ENCODE results near the gene SLC44A4. TPM values are rescaled to one million over a fixed set of nuclear protein-coding genes. Genes with fewer than 3 reads are reported as not detected.
A peak's percentile ranks its signal among the peaks of the same experiment; 100 is the strongest.

SLC44A4 gene
- total and polyA plus RNA-seq, 9 of the 15 experiments (the other 6 are each of a cell fraction or from before 2014, with no cell fraction given) = 7.9 to 18.6 (median 11.2) TPM

DNA sequence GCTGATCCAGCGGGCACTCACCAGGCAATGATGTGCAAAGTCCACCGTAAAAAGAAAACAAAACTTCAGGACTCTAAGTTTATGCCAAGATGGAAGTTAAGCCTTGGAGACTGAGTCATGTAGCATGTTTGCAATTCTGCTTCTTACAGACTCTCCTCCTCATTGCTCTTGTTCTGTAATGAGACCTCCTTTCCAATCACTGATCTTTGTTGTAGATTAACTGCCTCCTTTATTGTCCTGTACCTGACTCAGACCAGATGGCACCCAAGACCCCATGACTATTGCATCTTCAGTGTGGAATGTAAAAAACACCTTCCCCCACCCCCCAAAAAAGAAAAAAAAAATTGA, 27.3 kb downstream of the SLC44A4 start (continued):
- TF ChIP-seq BRCA1 (IDR thresholded peaks at IDR 0.05) = no peak
- 0 out of 2 replicates have a peak, but pooled peaks have one; percentile 17 for TF ChIP-seq BRCA1 (CRISPR knock-in tag; IDR thresholded peaks at IDR 0.05)
- TF ChIP-seq, protein P1, sequence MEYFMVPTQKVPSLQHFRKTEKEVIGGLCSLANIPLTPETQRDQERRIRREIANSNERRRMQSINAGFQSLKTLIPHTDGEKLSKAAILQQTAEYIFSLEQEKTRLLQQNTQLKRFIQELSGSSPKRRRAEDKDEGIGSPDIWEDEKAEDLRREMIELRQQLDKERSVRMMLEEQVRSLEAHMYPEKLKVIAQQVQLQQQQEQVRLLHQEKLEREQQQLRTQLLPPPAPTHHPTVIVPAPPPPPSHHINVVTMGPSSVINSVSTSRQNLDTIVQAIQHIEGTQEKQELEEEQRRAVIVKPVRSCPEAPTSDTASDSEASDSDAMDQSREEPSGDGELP (CRISPR knock-in tag; IDR thresholded peaks at IDR 0.05; ENCODE audit: borderline replicate concordance) = peak; percentile 18; the same call in 1 of the 2 replicates
- 0 out of 2 replicates have a peak, but pooled peaks have one; percentile 17 for TF ChIP-seq ZFX (CRISPR knock-in tag; IDR thresholded peaks at IDR 0.05)
- no peak for TF ChIP-seq ZNF224 (CRISPR knock-in tag; IDR thresholded peaks at IDR 0.05)

GRCh38 chr6:31850765-31851484, 27.9 kb downstream of the SLC44A4 start:
- Histone ChIP-seq H3K4me1 (replicated peaks in 1 of 2; ENCODE audit: control insufficient read depth in 2 of 2, insufficient read depth in 2 of 2, low read length in 2 of 2) (peaks cover 0 to 8% of the 10 kb centered on the region in 2 experiments; a peak in 2 of 5 replicates), H3K9me3 (replicated peaks; ENCODE audit: control insufficient read depth, insufficient read depth, low read depth, low read length) (no peaks in the 10 kb centered on the region; the same call in 1 of the 2 replicates), H3K36me3 (ENCODE audit: control insufficient read depth, insufficient read depth, low read length) (no peaks in the 10 kb centered on the region), H3K9ac (ENCODE audit: insufficient read depth in 1 of 2, low read depth in 2 of 2, low read length in 2 of 2) (no peak overlapping the region), H3K4me3 (no peak overlapping the region), H3K79me2 (ENCODE audit: control insufficient read depth, insufficient read depth, low read length) (no peaks in the 10 kb centered on the region), H2AFZ (ENCODE audit: low read depth, low read length) (peak overlapping the region; percentile 4; the same call in 1 of the 2 replicates), H3K9me1 (ENCODE audit: control insufficient read depth, insufficient read depth, low read length) (no peaks in the 10 kb centered on the region), H3K27ac (ENCODE audit: extremely low read depth, low read depth, low read length) (no peak overlapping the region), H4K20me1 (replicated peaks; ENCODE audit: control insufficient read depth, insufficient read depth, low read length) (no peaks in the 10 kb centered on the region), H3K4me2 (ENCODE audit: insufficient read depth, low read length) (no peak overlapping the region), H3K27me3 (ENCODE audit: control insufficient read depth in 2 of 2, insufficient read depth in 2 of 2, low read length in 2 of 2) (no peaks in the 10 kb centered on the region)
- CTCF ChIA-PET (ENCODE audit: low intra/inter-chr PET ratio) = interaction anchor here (0.9 kb wide), 1 partner anchor 125 kb away, joined by 3 read pairs; no protein-coding TSS in a partner anchor
- FAIRE-seq (no peak), ATAC-seq (no peak), DNase-seq (ENCODE audit: extremely low read depth in 1 of 4, low spot score in 3 of 4) (peak in 1 of 4 experiments; percentile 13)
- intact Hi-C loops (cut with micrococcal nuclease) = no loop called here
- BruUV-seq (replicated peaks) = no TSS peak
- POLR2A ChIA-PET = interaction anchor here (0.6 to 15.7 kb wide), 5 partner anchors 9 to 199 kb away, joined by 3 to 229 read pairs (median 4); no protein-coding TSS in a partner anchor
- in situ Hi-C loops (cut with MboI) = no loop called here
- TF ChIP-seq NFIX (CRISPR knock-in tag; IDR thresholded peaks at IDR 0.05; ENCODE audit: low read depth) (no peak), ZNF695 (CRISPR knock-in tag; IDR thresholded peaks at IDR 0.05) (no peak), CEBPB (tag; IDR thresholded peaks at IDR 0.05) (no peak), TBP (optimal IDR thresholded peaks at IDR 0.05; ENCODE audit: low read depth, low read length) (no peak), NFXL1 (CRISPR knock-in tag; IDR thresholded peaks at IDR 0.05) (no peak), HDAC1 (IDR thresholded peaks at IDR 0.05) (no peak), ZNF696 (CRISPR knock-in tag; conservative IDR thresholded peaks at IDR 0.05) (no peak), PML (IDR thresholded peaks at IDR 0.05; ENCODE audit: low read length) (no peak), ARNT (IDR thresholded peaks at IDR 0.05) (no peak), ZNF639 (CRISPR knock-in tag; conservative IDR thresholded peaks at IDR 0.05 in 1 of 2, IDR thresholded peaks at IDR 0.05 in 1 of 2) (no peak), TRIM28 (IDR thresholded peaks at IDR 0.05) (no peak), RCOR1 (IDR thresholded peaks at IDR 0.05; ENCODE audit: borderline replicate concordance in 1 of 2, low read depth in 2 of 2, low read length in 2 of 2) (no peak)
- TF ChIP-seq, protein P2, sequence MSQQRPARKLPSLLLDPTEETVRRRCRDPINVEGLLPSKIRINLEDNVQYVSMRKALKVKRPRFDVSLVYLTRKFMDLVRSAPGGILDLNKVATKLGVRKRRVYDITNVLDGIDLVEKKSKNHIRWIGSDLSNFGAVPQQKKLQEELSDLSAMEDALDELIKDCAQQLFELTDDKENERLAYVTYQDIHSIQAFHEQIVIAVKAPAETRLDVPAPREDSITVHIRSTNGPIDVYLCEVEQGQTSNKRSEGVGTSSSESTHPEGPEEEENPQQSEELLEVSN (IDR thresholded peaks at IDR 0.05; ENCODE audit: borderline replicate concordance in 1 of 2, extremely low read depth in 1 of 2, insufficient read depth in 1 of 2, insufficient read length in 1 of 2, low read depth in 1 of 2, low read length in 1 of 2, poor library complexity in 1 of 2, severe bottlenecking in 1 of 2) = no peak
- WGBS (ENCODE audit: insufficient coverage, low coverage, missing lambda C conversion rate) = 83% methylated on average over 2 of the region's 2 CpGs
